Breast epithelium (tissue), 3 donors: Measurements from ENCODE around the gene FAM32A.

ENCODE experiments used
- POLR2A ChIP-seq: fragments of 450-650 bp; IDR thresholded peaks from one replicate; pipeline ENCODE4 v1.6.1; 2016; ENCODE audit warnings: antibody characterized with exemption, mild to moderate bottlenecking, moderate library complexity
- POLR2AphosphoS5 ChIP-seq, 3 donors: sonication (generic); formaldehyde crosslinking; IDR thresholded peaks; one replicate each; pipeline ENCODE4 v1.6.1; 2017; ENCODE audit warnings: antibody characterized with exemption in 3 of 3
- TF ChIP-seq, protein P1 (sequence below), 3 donors: fragments of 450-650 bp; IDR thresholded peaks; one replicate each; pipeline ENCODE4 v1.5.1; 2016 to 2017; ENCODE audit warnings: antibody characterized with exemption in 3 of 3, mild to moderate bottlenecking in 3 of 3, moderate library complexity in 3 of 3

DNA sequence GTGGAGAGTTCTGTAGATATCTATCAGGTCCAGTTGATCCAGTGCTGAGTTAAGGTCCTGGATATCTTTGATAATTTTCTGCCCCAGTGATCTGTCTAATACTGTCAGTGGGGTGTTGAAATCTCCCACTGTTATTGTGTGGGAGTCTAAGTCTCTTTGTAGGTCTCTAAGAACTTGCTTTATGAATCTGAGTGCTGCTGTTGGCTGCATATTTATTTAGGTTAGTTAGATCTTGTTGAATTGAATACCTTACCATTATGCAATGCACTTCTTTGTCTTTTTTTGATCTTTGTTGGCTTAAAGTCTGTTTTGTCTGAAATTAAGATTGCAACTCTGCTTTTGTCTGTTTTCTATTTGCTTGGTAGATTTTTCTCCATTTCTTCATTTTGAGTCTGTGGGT is 27.9 kb downstream of the FAM32A start:
- TF ChIP-seq, protein P1, sequence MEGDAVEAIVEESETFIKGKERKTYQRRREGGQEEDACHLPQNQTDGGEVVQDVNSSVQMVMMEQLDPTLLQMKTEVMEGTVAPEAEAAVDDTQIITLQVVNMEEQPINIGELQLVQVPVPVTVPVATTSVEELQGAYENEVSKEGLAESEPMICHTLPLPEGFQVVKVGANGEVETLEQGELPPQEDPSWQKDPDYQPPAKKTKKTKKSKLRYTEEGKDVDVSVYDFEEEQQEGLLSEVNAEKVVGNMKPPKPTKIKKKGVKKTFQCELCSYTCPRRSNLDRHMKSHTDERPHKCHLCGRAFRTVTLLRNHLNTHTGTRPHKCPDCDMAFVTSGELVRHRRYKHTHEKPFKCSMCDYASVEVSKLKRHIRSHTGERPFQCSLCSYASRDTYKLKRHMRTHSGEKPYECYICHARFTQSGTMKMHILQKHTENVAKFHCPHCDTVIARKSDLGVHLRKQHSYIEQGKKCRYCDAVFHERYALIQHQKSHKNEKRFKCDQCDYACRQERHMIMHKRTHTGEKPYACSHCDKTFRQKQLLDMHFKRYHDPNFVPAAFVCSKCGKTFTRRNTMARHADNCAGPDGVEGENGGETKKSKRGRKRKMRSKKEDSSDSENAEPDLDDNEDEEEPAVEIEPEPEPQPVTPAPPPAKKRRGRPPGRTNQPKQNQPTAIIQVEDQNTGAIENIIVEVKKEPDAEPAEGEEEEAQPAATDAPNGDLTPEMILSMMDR (IDR thresholded peaks at IDR 0.05): no peak
- no peak for TF ChIP-seq POLR2A
- TF ChIP-seq POLR2AphosphoS5 (IDR thresholded peaks at IDR 0.05): no peak
